Measurements from ENCODE around the gene KLF3.

KLF3 gene

GRCh38 chr4:38656111-38656510 lies 7.9 kb upstream of the KLF3 start:
- DNase-seq, result no peak

DNA sequence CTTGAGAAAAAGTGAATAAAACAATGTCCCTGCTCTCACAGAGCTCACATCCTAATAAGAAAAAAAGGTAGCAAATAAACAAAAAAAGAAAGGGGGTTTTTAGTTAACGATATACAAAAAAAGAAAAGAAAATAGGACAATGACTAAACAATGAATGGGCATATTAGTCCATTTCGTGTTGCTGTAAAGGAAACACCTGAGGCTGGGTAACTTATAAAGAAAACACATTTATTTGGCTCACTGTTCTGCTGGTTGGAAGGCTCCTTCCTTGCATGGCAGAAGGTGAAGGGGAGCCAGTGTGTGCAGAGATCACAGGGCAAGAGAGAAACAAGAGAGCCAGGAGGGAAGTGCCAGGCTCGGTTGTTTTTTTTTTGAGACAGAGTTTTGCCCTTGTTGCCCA lies 4.7 kb upstream of the KLF3 start:
- no peak for DNase-seq

DNA sequence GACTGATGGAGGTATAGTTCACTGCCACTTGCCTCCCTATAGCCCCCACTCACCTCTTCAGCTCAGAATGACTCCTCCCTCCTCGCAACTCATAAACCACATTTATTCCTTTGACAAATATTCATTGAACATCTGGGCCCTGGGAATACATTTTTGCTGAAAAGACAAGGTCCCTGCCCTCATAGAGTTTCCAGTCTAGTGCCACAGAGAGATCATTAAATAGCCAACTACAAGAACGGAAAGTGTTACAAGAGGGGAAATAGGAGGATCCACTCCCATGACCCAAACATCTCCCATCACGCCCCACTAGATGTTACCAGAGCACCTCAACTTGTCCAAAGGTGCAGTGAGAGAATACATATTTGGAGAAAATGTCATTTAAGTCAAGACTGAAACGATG lies 3.2 kb upstream of the KLF3 start:
- DNase-seq, result no peak

DNA sequence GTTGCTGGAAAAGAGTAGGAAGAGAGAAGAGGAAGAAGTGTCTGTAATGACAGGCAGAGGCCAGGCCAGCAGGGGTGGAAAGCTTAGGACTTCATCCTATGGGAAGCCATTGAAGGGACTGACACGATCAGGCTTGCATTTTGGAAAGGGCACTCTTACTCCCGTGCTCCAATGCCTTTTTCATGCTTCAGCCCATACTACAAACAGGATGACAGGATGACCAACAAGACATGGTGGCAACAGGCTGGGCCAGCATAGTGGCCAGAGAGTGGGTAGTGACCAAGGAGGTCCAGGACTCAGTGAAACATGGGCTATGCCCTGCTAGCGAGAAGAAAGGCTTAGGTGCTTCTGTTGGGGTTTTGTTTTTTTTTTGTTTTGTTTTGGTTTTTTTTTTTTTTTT lies 2.6 kb upstream of the KLF3 start:
- no peak for DNase-seq

GRCh38 chr4:38662522-38663089 lies 1.4 kb upstream of the KLF3 start:
- no peak for DNase-seq

DNA sequence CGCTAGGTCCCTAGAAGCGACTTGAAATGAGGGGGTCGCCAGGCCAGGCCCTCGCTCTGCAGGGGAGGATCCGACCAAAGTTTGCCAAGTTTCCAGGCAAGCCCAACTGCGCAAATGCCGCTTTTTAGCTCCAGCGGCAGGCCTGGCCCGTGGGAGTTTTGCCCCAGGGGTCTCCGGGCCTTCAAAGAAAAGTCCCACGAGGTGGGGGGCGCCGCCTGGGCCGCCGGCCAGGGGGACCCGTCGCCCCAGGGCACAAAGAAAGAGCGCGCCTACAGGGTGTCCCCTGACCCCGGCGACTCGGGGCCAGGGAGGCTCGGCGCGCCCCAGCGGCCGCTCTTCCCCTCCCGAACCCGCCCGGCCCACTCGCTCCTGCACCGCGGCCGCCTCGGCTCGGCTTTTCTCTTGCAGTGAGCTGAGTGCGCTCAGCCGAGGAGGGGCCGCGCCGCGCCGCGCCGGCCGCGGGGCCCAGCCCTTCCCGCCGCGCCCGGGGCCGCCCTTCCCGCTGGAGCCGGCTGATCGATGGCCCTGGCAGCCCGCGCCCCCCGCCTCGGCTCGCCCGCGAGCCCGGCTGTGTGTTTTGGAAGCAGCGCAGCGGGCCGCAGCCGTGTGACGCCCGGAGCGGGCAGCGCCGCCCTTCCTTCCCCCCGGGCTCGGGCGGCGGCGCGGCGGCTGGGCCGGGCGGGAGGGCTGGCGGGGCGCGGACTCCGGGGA lies 754 bp upstream of the KLF3 start:
- DNase-seq, result peak; percentile 63

- peak; percentile 59 for DNase-seq
These were observed 855 bp downstream of the KLF3 start for GRCh38 chr4:38664706-38665401.

- no peak for DNase-seq
These were observed 1.8 kb downstream of the KLF3 start for GRCh38 chr4:38665551-38666411.

- DNase-seq, result no peak
These were observed 2.7 kb downstream of the KLF3 start for GRCh38 chr4:38666766-38667084.

DNA sequence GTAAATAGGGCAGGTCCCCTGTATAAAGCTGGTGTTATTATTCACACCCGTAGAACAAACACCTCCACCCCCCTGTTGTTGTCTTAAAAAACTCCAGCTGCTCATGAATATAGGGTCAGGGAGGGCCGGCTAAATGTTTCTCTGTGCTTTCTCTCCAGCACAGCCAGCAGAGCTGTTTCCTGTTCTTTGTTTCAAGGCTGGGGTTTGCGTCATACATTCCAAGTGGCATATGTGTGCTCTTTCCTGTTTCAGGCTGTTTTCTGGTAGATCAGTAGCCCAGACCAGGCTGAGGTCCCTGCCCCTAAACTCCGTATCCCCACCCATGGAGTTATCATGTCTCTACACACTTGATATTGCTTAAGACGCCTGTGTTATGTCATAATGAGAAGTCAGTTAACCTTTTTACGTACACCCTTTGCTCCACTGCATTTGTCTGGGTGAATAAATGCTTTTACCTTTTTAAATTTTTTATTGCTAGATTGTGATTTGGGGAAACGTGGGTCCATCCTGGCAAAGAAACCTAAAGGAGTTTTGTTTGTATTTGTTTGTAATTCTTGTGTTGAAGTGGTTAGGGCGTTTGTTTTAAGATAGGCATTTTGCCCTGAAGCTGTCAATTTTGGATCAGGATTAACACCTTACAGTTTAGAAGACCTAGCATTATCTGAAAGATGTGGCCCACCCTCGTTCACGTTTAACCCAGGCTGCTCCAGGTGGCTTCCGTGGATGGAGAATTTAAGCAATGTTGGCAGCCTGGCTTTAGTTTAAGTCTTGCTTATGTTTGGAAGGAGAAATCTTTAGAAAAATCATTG lies 3.3 kb downstream of the KLF3 start:
- DNase-seq, result no peak

GRCh38 chr4:38668203-38668971 lies 4.4 kb downstream of the KLF3 start:
- DNase-seq, result no peak

DNA sequence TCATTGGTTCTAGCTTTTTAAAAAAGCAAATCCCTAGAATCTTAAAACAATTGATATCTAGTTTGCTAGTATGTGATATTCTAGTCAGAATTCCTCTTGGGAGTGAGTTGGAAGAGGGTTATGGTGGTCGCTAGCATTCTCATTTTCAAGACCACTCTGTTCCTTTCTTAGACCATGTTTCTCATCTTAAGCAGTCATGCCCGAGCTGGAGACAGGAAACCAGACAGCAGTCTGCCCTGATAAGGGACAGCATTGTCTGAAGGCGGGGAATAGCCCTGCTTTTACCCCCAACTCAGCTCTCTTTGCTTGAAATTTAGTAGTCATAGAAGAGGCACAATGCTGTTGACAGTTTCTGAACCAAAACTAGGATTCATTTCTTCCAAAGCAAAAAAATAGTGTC lies 5.2 kb downstream of the KLF3 start:
- no peak for DNase-seq

GRCh38 chr4:38670109-38670901 lies 6.3 kb downstream of the KLF3 start:
- DNase-seq, result no peak

DNA sequence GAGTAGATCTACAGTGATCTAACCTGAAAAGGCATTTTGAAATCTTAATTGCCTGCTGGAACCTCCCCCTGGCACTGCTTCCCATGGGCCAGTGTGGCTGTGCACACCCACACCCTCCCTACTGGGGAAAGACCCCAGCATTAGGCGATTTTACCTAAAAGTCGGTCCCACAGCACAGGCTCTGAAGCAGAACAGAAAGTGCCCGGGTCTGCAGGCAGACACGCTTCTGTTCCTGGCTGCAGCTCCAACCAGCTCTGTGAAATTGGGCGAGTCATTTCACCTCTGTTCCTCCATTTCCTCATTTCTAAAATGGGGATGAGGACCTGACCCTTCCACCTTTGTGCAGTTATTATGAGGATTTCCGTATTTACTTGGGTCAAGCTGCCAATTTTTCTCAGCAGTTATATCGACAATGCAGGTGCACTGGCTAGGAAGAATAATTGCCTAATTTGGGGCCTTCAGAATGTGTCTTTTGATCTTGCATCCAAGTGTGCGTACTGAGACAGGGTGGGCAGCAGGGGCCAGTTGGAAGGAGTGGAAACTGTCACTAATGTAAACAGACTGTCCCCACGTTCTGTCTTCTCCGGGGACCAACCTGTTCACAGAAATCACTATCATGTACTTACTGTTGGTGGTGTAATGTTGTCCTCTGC lies 7.1 kb downstream of the KLF3 start:
- no peak for DNase-seq

GRCh38 chr4:38671592-38671940 lies 7.6 kb downstream of the KLF3 start:
- DNase-seq, result no peak

DNA sequence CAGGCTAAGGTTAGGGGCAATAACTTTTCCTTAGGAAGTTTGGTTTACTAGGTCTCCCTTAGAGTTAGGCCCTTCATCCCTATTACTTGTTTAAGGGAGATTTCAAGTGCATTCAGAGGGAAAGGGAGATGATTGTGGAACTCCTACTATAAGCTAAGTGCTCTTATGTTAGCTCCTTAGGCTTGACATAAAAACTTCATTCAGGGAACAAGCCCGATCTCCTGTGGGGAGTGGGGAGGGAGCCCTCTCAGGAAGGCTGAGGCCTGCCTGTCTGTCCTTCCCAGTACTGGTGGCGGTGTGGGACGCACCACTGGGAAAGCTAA lies 8.0 kb downstream of the KLF3 start:
- no peak for DNase-seq

GRCh38 chr4:38672397-38673129 lies 8.6 kb downstream of the KLF3 start:
- DNase-seq, result no peak

DNA sequence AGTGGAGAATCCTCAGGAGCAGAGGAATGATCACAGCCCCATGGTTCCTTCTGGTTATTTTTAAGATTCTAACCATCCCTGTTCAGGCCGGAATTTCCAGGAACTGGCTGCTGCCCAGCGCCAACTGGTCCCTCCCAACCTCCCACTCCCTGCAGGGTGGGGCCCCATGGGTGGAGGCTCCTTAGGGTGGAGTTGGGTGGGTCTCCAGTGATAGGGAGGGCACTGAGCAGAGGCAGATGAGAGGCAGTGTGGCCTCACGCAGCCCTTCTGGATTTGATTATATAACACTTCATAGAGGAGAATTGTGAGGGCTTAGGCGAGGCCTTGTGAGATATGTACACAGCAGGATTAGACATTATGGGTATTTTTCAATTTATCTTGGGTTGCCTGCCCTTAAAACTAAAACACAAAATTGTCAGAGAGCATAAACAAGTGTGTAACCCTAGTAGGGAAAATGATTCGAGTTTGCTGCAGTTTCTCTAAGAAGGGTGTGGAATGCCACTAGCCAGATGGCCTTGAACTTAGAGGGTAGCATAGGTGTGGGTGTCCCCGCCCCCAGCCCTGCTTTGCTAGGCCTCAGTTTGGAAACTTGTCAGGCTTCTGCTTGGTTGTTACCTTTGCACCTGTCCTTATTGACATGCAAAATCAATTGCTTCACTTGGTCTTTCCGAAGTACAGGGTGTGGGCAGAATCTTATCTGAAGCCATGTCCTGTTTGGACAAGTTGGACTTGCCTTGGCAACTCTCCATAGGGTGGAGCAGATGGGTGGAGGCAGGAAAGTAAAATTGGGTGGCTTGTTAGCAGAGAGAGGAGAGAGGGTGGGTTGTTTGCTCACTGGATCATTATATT lies 9.4 kb downstream of the KLF3 start:
- DNase-seq, result no peak
